Naive B cell (primary cell): ENCODE data around the gene EVI5. TPM values are rescaled to one million over a fixed set of nuclear protein-coding genes. Genes with fewer than 3 reads are reported as not detected.
"Not testable (repeated sequence)": the region's sequence is repeated elsewhere in the genome, so short reads cannot be mapped to it uniquely, and the experiment has no call there.

Experiments
- ATAC-seq, 2 donors: fragments of 150-1000 bp; cut with Tn5 transposase; 2 replicates each; pipeline ENCODE4 v1.10.0; 2021; ENCODE audit warnings: low read depth in 2 of 2, mild to moderate bottlenecking in 2 of 2, moderate library complexity in 2 of 2
- DNase-seq: peaks from one replicate; pipeline ENCODE4 v3.0.0; 2022
- H3K27ac Mint-ChIP-seq, 6 donors: one replicate each; pipeline ENCODE4 v1.8.0; 2020 to 2022; ENCODE audit warnings: mild to moderate bottlenecking in 6 of 6, mixed read lengths in 6 of 6, moderate library complexity in 5 of 6, inconsistent platforms in 2 of 6
- H3K27me3 Mint-ChIP-seq, 3 donors: one replicate each; pipeline ENCODE4 v1.8.0; 2021 to 2022; ENCODE audit warnings: mixed read lengths in 3 of 3, mild to moderate bottlenecking in 1 of 3
- H3K36me3 Mint-ChIP-seq, 2 donors: one replicate each; pipeline ENCODE4 v1.8.0; 2020 to 2022; ENCODE audit warnings: mixed read lengths in 2 of 2, inconsistent platforms in 1 of 2, mild to moderate bottlenecking in 1 of 2
- H3K4me1 Mint-ChIP-seq, 3 donors: one replicate each; pipeline ENCODE4 v1.8.0; 2020 to 2022; ENCODE audit warnings: mixed read lengths in 3 of 3, inconsistent platforms in 1 of 3, mild to moderate bottlenecking in 1 of 3, moderate library complexity in 1 of 3
- H3K4me3 Mint-ChIP-seq, 8 donors: one replicate each; pipeline ENCODE4 v1.8.0; 2020 to 2022; ENCODE audit warnings: mild to moderate bottlenecking in 8 of 8, mixed read lengths in 8 of 8, moderate library complexity in 8 of 8, inconsistent platforms in 2 of 8
- H3K9me3 Mint-ChIP-seq, 7 donors: one replicate each; pipeline ENCODE4 v1.8.0; 2020 to 2022; ENCODE audit warnings: mixed read lengths in 7 of 7, mild to moderate bottlenecking in 5 of 7, inconsistent platforms in 2 of 7, moderate library complexity in 1 of 7
- polyA plus RNA-seq, 6 donors: library from polyadenylated mRNA; unstranded; fragments of 300-500 nt; fragmentation: Illumina TruSeq; gene quantifications; one replicate each; pipeline ENCODE4 v1.2.3, GENCODE V29; 2021; ENCODE audit warnings: low read depth in 6 of 6

The EVI5 gene
- polyA plus RNA-seq, 6 donors from 2014 or later = 3.3 to 11.6 (median 9.0) TPM

GRCh38 chr1:92754719-92755050 lies 30.2 kb downstream of the EVI5 start:
- no peaks in the 10 kb centered on the region for H3K27me3 Mint-ChIP-seq
- peaks cover 2 to 11% (median 11%) of the 10 kb centered on the region in 3 donors for H3K4me1 Mint-ChIP-seq
- H3K36me3 Mint-ChIP-seq = peaks cover 8 to 13% of the 10 kb centered on the region in 2 donors
- peaks cover 0 to 3% (median 0%) of the 10 kb centered on the region in 7 donors for H3K9me3 Mint-ChIP-seq
- no peak overlapping the region for H3K4me3 Mint-ChIP-seq
- ATAC-seq (no peak), DNase-seq (no peak)
- H3K27ac Mint-ChIP-seq = no peak overlapping the region

- H3K9me3 Mint-ChIP-seq = peaks cover 0 to 3% (median 0%) of the 10 kb centered on the region in 7 donors
- DNase-seq (no peak), ATAC-seq (no peak)
- H3K4me1 Mint-ChIP-seq = peaks cover 4 to 13% (median 11%) of the 10 kb centered on the region in 3 donors
- peaks cover 8 to 13% of the 10 kb centered on the region in 2 donors for H3K36me3 Mint-ChIP-seq
- H3K27me3 Mint-ChIP-seq = no peaks in the 10 kb centered on the region
- no peak overlapping the region for H3K4me3 Mint-ChIP-seq
- no peak overlapping the region for H3K27ac Mint-ChIP-seq
Observed at GRCh38 chr1:92754000-92754718, 30.7 kb downstream of the EVI5 start.

GRCh38 chr1:92752719-92753118 lies 32.2 kb downstream of the EVI5 start:
- Mint-ChIP-seq H3K9me3 (peaks cover 0 to 3% (median 0%) of the 10 kb centered on the region in 7 donors), H3K4me3 (no peak overlapping the region), H3K4me1 (peaks cover 5 to 14% (median 13%) of the 10 kb centered on the region in 3 donors), H3K36me3 (peaks cover 8 to 13% of the 10 kb centered on the region in 2 donors), H3K27me3 (no peaks in the 10 kb centered on the region), H3K27ac (peak overlapping the region in 1 of 6 donors; percentile 62)
- DNase-seq = no peak
- ATAC-seq = no peak

DNA sequence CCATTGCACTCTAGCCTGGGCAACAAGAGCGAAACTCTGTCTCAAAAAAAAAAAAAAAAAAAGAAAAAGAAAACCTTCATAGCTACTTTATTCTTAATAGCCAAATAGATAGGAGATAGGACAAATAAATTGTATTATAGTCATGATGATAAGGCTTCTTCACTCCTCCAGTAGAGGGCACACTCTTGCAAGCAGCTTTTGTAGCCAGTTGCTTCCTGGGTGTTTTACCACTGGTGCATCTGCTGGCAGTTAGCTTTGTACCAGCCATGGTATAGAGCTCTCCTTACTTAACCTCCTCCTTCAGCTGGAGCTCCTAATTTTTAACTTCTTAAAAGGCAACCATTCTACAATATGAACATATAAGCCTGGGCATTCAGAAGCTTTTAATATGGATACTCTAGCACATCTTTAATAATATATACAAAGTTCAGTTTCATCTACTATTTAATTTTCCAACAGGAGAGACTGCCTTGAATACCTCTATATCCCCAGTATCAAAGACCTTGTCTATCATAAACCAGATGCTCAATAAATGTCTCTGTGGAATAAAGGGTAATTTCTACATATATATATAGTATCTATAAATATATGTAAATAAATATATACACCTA lies 35.8 kb downstream of the EVI5 start:
- peak overlapping the region in 1 of 6 donors; percentile 38 for H3K27ac Mint-ChIP-seq
- DNase-seq (peak; percentile 41), ATAC-seq (peak; percentile 74 to 89)
- no peaks in the 10 kb centered on the region for H3K27me3 Mint-ChIP-seq
- peaks cover 6 to 9% (median 7%) of the 10 kb centered on the region in 3 donors for H3K4me1 Mint-ChIP-seq
- H3K36me3 Mint-ChIP-seq = no peaks in the 10 kb centered on the region
- H3K4me3 Mint-ChIP-seq = no peak overlapping the region
- no peaks in the 10 kb centered on the region for H3K9me3 Mint-ChIP-seq

DNA sequence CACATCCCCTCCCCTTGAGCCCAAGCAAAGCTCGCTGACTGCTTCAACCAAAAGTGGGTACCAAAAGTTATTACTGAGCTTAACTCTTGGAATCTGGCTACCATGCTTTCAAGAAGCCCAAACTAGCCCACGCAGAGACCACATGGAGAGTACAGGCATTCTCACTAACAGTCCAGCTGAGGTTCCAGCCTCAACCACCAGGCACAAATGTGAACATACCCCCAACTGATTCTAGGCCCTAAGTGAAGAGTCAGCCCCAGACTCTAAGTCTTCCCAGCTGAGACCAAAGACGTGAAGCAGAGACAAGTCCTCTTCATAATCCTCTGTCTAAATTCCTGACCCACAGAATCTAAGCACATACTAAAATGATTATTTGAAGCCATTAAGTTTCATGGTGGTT lies 36.8 kb downstream of the EVI5 start:
- no peak overlapping the region for H3K27ac Mint-ChIP-seq
- H3K36me3 Mint-ChIP-seq = no peaks in the 10 kb centered on the region
- no peak for ATAC-seq
- no peaks in the 10 kb centered on the region for H3K27me3 Mint-ChIP-seq
- H3K9me3 Mint-ChIP-seq = no peaks in the 10 kb centered on the region
- DNase-seq = no peak
- no peak overlapping the region for H3K4me3 Mint-ChIP-seq
- peaks cover 12 to 14% (median 13%) of the 10 kb centered on the region in 3 donors for H3K4me1 Mint-ChIP-seq

DNA sequence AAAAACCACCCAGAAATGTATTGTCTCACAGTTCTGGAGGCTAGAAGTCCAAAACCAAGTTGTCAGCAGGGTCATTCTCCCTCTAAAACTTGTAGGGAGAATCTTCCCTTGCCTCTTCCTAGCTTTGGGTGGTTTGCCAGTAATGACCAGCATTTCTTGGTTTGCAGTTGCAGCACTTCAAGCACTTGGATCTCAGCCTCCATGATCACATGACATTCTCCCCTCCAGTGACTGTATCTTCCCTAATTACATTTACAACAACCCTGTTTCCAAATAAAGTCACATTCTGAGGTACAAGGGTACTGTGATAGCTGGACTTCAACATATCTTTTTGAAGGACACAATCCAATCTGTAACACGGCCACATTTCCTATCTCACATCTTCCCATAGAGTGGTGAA lies 37.2 kb downstream of the EVI5 start:
- Mint-ChIP-seq H3K27ac (no peak overlapping the region), H3K27me3 (no peaks in the 10 kb centered on the region), H3K36me3 (no peaks in the 10 kb centered on the region), H3K9me3 (no peaks in the 10 kb centered on the region), H3K4me1 (peaks cover 10 to 18% (median 17%) of the 10 kb centered on the region in 3 donors), H3K4me3 (no peak overlapping the region)
- DNase-seq (no peak), ATAC-seq (no peak)

DNA sequence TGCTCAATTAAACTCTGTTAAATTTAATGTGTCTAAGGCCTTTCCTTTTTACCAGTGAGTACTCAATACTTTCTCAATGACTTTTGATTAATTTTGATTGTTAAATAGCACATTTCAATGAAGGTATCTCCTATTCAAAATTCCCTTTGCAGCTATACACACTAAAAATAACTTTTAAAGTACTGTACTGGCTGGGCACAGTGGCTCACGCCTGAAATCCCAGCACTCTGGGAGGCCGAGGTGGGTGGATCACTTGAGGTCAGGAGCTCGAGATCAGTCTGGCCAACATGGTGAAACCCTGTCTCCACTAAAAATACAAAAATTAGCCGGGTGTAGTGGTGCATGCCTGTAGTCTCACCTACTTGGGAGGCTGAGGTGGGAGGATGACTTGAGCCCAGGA lies 38.7 kb downstream of the EVI5 start:
- H3K27ac Mint-ChIP-seq, H3K27me3 Mint-ChIP-seq, ATAC-seq, H3K36me3 Mint-ChIP-seq, H3K4me3 Mint-ChIP-seq, DNase-seq, H3K9me3 Mint-ChIP-seq: not testable (repeated sequence)
- peaks cover 7 to 18% (median 17%) of the 10 kb centered on the region in 3 donors for H3K4me1 Mint-ChIP-seq

- H3K27me3 Mint-ChIP-seq = no peaks in the 10 kb centered on the region
- H3K27ac Mint-ChIP-seq = peak overlapping the region in 3 of 6 donors; percentile 44 to 85 (median 70)
- H3K36me3 Mint-ChIP-seq = no peaks in the 10 kb centered on the region
- DNase-seq = no peak
- H3K9me3 Mint-ChIP-seq = peaks cover 0 to 2% (median 0%) of the 10 kb centered on the region in 7 donors
- peaks cover 24 to 33% (median 30%) of the 10 kb centered on the region in 3 donors for H3K4me1 Mint-ChIP-seq
- peak overlapping the region in 3 of 8 donors; percentile 40 to 75 (median 56) for H3K4me3 Mint-ChIP-seq
- no peak for ATAC-seq
Observed at GRCh38 chr1:92743221-92743620, 41.7 kb downstream of the EVI5 start.

DNA sequence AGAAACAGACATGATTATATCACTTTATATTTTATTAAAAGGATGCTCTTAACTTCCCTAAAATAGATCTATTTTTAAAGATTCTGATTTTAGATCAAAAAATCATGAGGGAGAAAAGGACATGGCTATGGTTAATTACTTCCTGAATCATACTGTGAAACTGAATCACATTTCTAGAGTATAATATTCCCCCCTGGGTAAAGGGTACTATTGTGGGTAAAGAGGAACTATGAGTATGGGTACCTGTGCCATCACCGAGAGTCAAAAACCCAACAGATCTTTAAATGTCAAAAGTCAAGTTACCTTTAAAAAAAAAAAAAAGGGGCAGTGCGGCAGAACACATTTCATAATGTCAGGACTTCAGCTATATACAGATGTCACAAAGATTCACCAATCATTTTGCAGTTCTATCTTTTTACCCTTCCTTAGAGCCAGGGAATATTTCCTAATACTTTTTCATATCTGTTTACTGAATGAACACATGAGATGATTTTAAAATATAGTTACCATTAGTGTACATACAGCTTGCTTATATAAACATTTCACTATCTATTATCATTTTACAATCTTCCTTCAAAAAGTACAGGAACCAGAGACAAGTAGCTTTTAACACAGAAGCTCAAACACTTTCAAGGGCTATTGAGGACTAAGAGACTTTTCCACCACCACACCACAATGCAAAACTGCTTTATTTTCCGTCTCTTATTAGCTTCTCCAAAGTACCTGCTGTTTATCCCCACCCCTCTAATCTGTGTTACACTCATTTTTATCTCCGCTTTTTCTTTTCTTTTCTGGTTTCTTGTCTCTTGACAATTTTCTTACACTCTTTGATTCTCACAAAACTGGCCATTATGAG lies 45.0 kb downstream of the EVI5 start:
- H3K27ac Mint-ChIP-seq = peak overlapping the region in 2 of 6 donors; percentile 13 to 41
- peaks cover 0 to 3% (median 1%) of the 10 kb centered on the region in 7 donors for H3K9me3 Mint-ChIP-seq
- H3K4me3 Mint-ChIP-seq = peak overlapping the region in 3 of 8 donors; percentile 7 to 54 (median 18)
- ATAC-seq = peak; percentile 98 to 99
- peaks cover 2 to 9% of the 10 kb centered on the region in 2 donors for H3K36me3 Mint-ChIP-seq
- peaks cover 25 to 38% (median 34%) of the 10 kb centered on the region in 3 donors for H3K4me1 Mint-ChIP-seq
- peak; percentile 47 for DNase-seq
- H3K27me3 Mint-ChIP-seq = no peaks in the 10 kb centered on the region

DNA sequence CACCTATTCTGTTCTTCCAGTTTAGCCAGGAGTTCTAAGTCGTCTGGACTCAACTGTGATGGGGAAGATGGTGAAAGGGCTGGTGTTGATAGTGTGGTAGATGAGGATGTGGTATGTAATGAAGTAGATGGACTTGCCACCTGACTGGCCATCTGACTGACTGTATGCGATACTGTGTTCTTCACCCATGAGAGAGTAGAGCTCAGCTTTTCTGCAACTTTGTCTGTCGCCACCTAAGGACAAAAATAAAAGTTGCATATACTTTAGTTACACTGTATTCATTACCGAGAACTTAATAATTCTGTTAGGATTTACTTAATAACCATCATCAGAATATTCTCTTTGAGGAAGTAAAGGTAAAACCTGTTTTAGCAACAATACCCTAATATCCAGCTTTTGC lies 48.5 kb downstream of the EVI5 start:
- ATAC-seq (no peak), DNase-seq (no peak)
- Mint-ChIP-seq H3K27me3 (no peaks in the 10 kb centered on the region), H3K36me3 (peaks cover 21 to 22% of the 10 kb centered on the region in 2 donors), H3K9me3 (peaks cover 3 to 14% (median 7%) of the 10 kb centered on the region in 7 donors), H3K4me3 (no peak overlapping the region), H3K4me1 (peaks cover 27 to 32% (median 28%) of the 10 kb centered on the region in 3 donors), H3K27ac (peak overlapping the region in 1 of 6 donors; percentile 81)

DNA sequence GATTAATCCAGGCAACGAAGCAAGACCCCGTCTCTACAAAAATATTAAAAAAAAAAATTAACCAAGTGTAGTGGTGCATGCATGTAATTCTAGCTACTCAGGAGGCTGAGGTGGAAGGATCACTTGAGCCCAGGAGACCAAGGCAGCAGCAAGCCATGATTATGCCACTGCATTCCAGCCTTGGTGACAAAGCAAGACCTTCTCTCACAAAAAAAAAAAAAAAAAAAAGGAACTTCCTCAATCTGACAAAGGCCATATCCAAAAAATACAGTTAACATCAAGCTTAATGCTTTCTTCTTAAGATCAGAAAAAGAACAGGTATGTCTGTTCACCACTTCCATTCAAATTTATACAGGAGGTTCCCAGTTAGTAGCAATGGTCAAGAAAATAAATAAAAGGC lies 54.4 kb downstream of the EVI5 start:
- Mint-ChIP-seq H3K9me3 (peaks cover 3 to 14% (median 7%) of the 10 kb centered on the region in 7 donors), H3K4me1 (peaks cover 7 to 16% (median 10%) of the 10 kb centered on the region in 3 donors), H3K36me3 (peaks cover 30 to 32% of the 10 kb centered on the region in 2 donors), H3K27me3 (no peaks in the 10 kb centered on the region), H3K27ac (no peak overlapping the region), H3K4me3 (no peak overlapping the region)
- DNase-seq = no peak
- no peak for ATAC-seq

DNA sequence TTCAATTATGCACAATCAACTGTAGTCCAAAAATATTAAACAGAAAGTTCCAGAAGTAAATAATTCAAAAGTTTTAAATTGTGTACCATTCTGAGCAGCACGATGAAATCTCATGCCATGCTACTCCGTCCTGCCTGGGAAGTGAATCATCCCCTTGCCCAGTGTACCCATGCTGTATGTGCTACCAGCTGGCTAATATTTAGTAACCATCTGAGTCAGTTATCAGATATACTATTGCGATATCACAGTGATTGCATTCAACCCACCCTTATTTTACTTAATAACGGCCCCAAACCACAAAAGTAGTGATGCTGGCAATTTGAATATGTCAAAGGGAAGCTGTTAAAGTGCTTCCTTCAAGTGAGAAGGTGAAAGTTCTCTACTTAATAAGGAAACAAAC lies 56.2 kb downstream of the EVI5 start:
- peaks cover 0 to 2% (median 0%) of the 10 kb centered on the region in 7 donors for H3K9me3 Mint-ChIP-seq

GRCh38 chr1:92723713-92724112 lies 61.2 kb downstream of the EVI5 start:
- not testable (repeated sequence) for H3K27me3 Mint-ChIP-seq, H3K27ac Mint-ChIP-seq, ATAC-seq, DNase-seq, H3K4me3 Mint-ChIP-seq
- peaks cover 0 to 13% (median 3%) of the 10 kb centered on the region in 7 donors for H3K9me3 Mint-ChIP-seq
- peaks cover 0 to 17% (median 3%) of the 10 kb centered on the region in 3 donors for H3K4me1 Mint-ChIP-seq
- H3K36me3 Mint-ChIP-seq = peaks cover 15 to 31% of the 10 kb centered on the region in 2 donors

More for the DNA sequence above, 56.2 kb downstream of the EVI5 start:
- H3K36me3 Mint-ChIP-seq = peaks cover 28 to 40% of the 10 kb centered on the region in 2 donors
- no peak overlapping the region for H3K4me3 Mint-ChIP-seq
- no peaks in the 10 kb centered on the region for H3K27me3 Mint-ChIP-seq
- DNase-seq (no peak), ATAC-seq (no peak)
- peak overlapping the region in 1 of 6 donors; percentile 68 for H3K27ac Mint-ChIP-seq
- peaks cover 3 to 7% (median 5%) of the 10 kb centered on the region in 3 donors for H3K4me1 Mint-ChIP-seq
